ENCODE measurements around the gene RESF1. TPM values are rescaled to one million over a fixed set of nuclear protein-coding genes. Genes with fewer than 3 reads are reported as not detected.
A peak's percentile ranks its signal among the peaks of the same experiment; 100 is the strongest.

The RESF1 gene
- total and polyA plus RNA-seq, 2 of the 13 experiments (the other 11 are each of a cell fraction or from before 2014, with no cell fraction given), result 7.9 to 16.8 TPM

GRCh38 chr12:31958569-31959160, 550 bp upstream of the RESF1 start (continued):
- TF ChIP-seq ATF6 (CRISPR knock-in tag; conservative IDR thresholded peaks at IDR 0.05), result no peak
- TF ChIP-seq ZNF44 (CRISPR knock-in tag; IDR thresholded peaks at IDR 0.05), result no peak
- no peak for TF ChIP-seq ONECUT2 (CRISPR knock-in tag; IDR thresholded peaks at IDR 0.05)
- TF ChIP-seq NFYB (CRISPR knock-in tag; IDR thresholded peaks at IDR 0.05), result peak; percentile 34; the same call in 1 of the 2 replicates
- TF ChIP-seq ZNF652 (CRISPR knock-in tag; IDR thresholded peaks at IDR 0.05; ENCODE audit: borderline replicate concordance, low read depth), result peak; percentile 42; the same call in 1 of the 2 replicates
- peak; percentile 99 for TF ChIP-seq MAFK (conservative IDR thresholded peaks at IDR 0.05 in 1 of 2, IDR thresholded peaks at IDR 0.05 in 1 of 2; ENCODE audit: low read length in 2 of 2)
- TF ChIP-seq, protein P1, sequence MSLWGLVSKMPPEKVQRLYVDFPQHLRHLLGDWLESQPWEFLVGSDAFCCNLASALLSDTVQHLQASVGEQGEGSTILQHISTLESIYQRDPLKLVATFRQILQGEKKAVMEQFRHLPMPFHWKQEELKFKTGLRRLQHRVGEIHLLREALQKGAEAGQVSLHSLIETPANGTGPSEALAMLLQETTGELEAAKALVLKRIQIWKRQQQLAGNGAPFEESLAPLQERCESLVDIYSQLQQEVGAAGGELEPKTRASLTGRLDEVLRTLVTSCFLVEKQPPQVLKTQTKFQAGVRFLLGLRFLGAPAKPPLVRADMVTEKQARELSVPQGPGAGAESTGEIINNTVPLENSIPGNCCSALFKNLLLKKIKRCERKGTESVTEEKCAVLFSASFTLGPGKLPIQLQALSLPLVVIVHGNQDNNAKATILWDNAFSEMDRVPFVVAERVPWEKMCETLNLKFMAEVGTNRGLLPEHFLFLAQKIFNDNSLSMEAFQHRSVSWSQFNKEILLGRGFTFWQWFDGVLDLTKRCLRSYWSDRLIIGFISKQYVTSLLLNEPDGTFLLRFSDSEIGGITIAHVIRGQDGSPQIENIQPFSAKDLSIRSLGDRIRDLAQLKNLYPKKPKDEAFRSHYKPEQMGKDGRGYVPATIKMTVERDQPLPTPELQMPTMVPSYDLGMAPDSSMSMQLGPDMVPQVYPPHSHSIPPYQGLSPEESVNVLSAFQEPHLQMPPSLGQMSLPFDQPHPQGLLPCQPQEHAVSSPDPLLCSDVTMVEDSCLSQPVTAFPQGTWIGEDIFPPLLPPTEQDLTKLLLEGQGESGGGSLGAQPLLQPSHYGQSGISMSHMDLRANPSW (CRISPR knock-in tag; IDR thresholded peaks at IDR 0.05; ENCODE audit: borderline replicate concordance), result 0 out of 2 replicates have a peak, but pooled peaks have one; percentile 51
- TF ChIP-seq IRF1 (CRISPR knock-in tag; IDR thresholded peaks at IDR 0.05; ENCODE audit: low read depth), result no peak
- no peak for TF ChIP-seq ZMYM4 (CRISPR knock-in tag; IDR thresholded peaks at IDR 0.05)
- TF ChIP-seq CBX1 (IDR thresholded peaks at IDR 0.05; ENCODE audit: low read depth), result peak; percentile 19
- TF ChIP-seq ISL2 (CRISPR knock-in tag; IDR thresholded peaks at IDR 0.05), result no peak
- TF ChIP-seq, protein P2, sequence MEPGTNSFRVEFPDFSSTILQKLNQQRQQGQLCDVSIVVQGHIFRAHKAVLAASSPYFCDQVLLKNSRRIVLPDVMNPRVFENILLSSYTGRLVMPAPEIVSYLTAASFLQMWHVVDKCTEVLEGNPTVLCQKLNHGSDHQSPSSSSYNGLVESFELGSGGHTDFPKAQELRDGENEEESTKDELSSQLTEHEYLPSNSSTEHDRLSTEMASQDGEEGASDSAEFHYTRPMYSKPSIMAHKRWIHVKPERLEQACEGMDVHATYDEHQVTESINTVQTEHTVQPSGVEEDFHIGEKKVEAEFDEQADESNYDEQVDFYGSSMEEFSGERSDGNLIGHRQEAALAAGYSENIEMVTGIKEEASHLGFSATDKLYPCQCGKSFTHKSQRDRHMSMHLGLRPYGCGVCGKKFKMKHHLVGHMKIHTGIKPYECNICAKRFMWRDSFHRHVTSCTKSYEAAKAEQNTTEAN (CRISPR knock-in tag; conservative IDR thresholded peaks at IDR 0.05), result no peak
- TF ChIP-seq, protein P3, sequence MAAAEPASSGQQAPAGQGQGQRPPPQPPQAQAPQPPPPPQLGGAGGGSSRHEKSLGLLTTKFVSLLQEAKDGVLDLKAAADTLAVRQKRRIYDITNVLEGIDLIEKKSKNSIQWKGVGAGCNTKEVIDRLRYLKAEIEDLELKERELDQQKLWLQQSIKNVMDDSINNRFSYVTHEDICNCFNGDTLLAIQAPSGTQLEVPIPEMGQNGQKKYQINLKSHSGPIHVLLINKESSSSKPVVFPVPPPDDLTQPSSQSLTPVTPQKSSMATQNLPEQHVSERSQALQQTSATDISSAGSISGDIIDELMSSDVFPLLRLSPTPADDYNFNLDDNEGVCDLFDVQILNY (CRISPR knock-in tag; conservative IDR thresholded peaks at IDR 0.05), result no peak
- TF ChIP-seq ZNF510 (CRISPR knock-in tag; IDR thresholded peaks at IDR 0.05; ENCODE audit: low read depth), result no peak
- no peak for TF ChIP-seq ZBTB7B (CRISPR knock-in tag; IDR thresholded peaks at IDR 0.05)
- TF ChIP-seq ZFP1 (CRISPR knock-in tag; IDR thresholded peaks at IDR 0.05), result 0 out of 2 replicates have a peak, but pooled peaks have one; percentile 19
- TF ChIP-seq SMC3 (IDR thresholded peaks at IDR 0.05; ENCODE audit: low read length), result 0 out of 2 replicates have a peak, but pooled peaks have one; percentile 1
- TF ChIP-seq MAFF (IDR thresholded peaks at IDR 0.05; ENCODE audit: low read depth, low read length), result peak; percentile 98
- no peak for TF ChIP-seq MYNN (CRISPR knock-in tag; IDR thresholded peaks at IDR 0.05; ENCODE audit: low read depth)
- TF ChIP-seq, protein P4, sequence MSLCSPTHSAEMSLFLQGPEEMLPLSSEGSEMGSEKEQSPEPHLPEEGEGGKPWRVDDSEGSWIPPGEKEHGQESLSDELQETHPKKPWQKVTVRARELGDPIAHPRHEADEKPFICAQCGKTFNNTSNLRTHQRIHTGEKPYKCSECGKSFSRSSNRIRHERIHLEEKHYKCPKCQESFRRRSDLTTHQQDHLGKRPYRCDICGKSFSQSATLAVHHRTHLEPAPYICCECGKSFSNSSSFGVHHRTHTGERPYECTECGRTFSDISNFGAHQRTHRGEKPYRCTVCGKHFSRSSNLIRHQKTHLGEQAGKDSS (CRISPR knock-in tag; IDR thresholded peaks at IDR 0.05; ENCODE audit: borderline replicate concordance, low read depth), result no peak
- TF ChIP-seq TCF7 (IDR thresholded peaks at IDR 0.05; ENCODE audit: low read depth), result no peak
- no peak for TF ChIP-seq ZFYVE20 (CRISPR knock-in tag; IDR thresholded peaks at IDR 0.05; ENCODE audit: borderline replicate concordance, low read depth)
- TF ChIP-seq CBX5 (CRISPR knock-in tag; IDR thresholded peaks at IDR 0.05; ENCODE audit: borderline replicate concordance), result no peak
